HG02759 (cell line): Measurements from ENCODE around the gene FARSA.
A peak's percentile ranks its signal among the peaks of the same experiment; 100 is the strongest.
"Not testable (repeated sequence)": the region's sequence is repeated elsewhere in the genome, so short reads cannot be mapped to it uniquely, and the experiment has no call there.

Experiments used
- ATAC-seq: cut with Tn5 transposase; IDR thresholded peaks from one replicate; pipeline ENCODE4 v1.9.1; 2021; ENCODE audit warnings: mild to moderate bottlenecking, moderate library complexity; ENCODE audit not compliant: unreplicated experiment

FARSA gene

DNA sequence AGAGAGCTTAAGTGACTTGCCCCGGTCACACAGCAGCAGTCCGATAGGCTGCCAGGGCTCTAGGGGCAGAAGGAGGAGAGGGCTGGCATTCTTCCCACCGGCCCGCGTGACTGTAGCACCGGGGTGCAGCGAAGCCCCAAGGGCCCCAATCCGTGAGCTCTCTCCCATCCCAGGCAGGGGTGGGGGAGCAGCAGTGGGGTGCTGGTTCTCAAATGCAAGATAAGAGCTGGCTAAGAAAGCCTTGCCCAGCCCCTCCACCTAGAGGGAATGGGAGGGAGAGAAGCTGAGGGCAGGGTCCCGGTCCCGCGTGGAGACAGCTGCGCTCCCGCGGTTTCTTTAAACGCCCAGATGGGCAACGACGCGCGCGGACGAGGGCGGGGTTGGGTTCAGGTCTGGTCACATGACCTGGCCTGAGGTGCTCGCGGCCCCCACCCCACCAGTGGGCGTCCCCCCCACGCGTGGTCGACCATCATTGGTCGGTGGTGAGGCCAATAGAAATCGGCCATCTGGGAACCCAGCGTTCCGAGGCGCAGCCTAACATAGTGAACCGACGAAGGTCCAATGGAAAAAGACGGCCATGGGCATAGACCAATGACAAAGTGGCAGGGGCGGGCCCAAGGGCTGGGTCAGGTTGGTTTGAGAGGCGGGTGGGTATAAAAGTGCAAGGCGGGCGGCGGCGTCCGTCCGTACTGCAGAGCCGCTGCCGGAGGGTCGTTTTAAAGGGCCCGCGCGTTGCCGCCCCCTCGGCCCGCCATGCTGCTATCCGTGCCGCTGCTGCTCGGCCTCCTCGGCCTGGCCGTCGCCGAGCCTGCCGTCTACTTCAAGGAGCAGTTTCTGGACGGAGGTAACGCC lies 4.6 kb upstream of the FARSA start, which contains the start of gene CALR:
Gene CALR, plus strand, starts transcription at position 683 of the 852 bp plus-strand sequence. Its CDS starts 71 bp downstream, at position 754.
- peak; percentile 84 for ATAC-seq

DNA sequence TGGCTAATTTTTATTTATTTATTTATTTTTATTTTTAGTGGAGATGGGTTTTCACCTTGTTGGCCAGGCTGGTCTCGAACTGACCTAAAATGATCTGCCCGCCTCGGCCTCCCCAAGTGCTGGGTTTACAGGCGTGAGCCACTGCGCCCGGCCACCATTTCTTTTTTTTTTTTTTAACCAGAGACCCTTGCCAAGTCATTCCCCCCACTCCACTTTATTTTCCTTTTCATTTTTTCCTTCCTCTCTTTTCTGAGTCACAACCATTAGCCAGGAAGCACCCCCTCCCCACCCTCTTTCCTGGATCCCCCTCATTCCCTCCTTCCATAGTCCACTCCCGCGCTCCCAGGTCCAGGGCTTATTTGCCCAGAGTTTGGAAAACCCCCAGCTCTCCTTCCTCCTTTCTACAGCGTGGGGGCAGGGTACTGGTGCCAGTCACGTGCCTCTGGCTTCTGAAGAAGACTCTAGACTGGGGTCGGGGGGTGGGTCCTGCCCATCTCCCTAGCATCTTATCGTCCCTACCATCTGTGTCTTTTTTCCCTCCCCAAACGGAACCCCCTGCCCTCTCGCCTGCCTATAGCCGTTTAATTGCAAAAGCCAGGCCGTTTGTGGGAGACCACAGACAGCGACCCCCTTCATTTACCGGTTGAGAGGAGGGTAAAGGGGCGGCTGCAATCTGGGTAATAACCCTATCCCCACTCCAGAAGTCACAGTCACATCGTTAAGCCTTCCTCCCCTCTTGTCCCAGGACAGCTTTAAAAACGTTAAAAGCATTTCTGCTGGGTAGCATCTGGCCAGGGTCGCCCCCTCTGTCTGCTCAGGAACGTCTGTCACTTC lies 3.8 kb upstream of the FARSA start:
- no peak for ATAC-seq

DNA sequence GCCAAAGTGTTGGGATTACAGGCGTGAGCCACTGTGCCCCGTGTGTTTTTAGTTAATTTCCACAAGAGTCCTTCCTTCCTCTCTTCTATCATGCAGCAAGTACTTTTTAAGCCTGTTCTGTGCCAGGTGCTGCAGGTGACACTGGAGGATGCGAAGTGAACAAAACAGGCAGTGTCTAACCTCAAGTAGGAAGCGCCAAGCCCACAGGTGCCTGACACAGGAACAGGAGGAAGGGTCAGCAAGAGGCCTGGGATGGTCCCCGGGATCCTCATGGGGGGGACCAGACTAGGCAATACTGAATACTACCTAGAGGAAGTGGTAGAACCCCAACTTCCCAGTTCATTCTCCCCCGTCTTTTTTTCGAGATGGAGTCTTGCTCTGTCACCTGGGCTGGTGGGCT lies 3.1 kb upstream of the FARSA start:
- ATAC-seq: no peak

DNA sequence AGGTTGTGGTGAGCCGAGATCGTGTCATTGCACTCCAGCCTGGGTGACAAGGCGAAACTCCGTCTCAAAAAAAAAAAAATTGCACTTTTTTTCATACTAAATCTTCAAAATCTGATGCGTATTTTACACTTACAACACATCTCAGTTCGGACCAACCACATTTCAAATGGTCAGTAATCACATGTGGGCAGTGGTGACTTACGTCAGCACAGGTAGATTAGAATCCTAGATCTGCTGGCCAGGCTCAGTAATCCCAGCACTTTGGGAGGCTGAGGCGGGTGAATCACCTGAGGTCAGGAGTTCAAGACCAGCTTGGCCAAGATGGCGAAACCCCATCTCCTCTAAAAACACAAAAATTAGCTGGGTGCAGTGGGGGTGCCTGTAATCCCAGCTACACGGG lies 1.6 kb upstream of the FARSA start:
- ATAC-seq: no peak

DNA sequence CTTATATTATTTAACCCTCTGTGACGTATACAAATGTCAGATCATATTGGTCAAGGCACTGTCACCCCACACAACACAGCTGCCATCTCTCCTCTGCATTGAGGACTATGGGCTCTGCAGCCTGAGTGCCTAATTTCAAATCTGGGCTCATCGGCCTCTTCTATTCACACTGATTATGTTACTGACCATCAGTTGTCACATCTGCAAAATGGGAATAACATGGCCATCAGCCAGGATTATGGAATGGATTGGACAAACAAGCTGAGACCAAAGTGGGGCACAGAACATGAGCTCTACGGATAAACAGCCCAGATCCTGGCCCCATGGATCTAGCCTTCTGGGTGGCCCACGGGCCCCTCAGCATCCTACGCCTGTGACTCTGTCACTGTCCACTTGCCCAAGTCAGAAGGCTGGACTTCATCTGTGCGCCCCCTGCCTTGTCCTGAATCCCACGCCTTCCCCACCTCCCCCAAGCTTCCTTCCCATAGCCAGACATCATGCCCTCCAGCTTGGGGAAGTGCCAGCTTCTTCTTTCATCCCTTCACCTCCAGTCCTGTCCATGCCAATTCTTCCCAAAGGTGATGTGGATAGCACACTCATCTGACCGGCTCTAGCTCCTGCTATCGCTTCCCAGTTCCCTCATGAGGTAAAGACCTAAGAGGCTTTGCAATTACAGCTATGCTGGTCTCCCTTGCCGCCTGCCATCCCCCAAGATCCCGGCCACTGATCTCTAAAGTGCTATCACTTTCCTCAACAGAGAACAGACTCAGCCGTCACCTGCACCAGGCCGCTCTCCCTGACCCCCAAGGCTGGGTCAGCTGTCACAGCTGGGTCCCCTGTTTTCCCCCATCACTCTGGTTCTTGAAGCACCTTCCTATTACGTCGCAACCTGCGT lies 872 bp downstream of the FARSA start:
- peak; percentile 7 for ATAC-seq

DNA sequence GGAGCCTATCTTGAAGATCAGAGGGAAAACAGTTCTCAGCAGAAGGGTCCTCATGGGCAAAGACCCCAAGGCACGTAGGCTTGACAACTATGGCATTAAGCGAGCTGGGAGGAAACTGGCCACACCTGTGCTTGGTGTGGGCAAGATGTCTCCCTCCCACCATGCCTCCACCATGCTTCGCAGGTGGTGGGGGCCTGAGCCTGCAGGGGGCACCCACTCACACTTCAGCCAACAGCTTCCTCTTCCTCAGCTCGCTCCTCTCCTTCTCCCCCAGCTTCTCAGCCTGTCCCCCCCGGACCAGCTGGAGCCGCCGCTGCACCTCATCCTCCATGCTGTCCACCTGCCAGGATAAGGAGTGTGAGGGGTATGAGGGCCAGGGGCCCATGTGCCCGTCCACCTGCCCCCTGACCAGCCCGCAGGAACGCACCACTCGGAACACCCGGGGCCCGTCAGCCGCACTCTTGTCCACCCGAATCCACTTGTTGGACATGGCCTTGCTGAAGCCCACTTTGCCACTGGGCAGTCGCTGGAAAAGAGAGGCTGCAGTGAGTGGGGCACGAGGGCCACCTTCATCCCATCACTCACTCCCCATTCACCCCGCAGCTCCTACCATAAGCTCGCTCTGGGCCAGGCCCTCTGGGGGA lies 3.4 kb downstream of the FARSA start:
- no peak for ATAC-seq

DNA sequence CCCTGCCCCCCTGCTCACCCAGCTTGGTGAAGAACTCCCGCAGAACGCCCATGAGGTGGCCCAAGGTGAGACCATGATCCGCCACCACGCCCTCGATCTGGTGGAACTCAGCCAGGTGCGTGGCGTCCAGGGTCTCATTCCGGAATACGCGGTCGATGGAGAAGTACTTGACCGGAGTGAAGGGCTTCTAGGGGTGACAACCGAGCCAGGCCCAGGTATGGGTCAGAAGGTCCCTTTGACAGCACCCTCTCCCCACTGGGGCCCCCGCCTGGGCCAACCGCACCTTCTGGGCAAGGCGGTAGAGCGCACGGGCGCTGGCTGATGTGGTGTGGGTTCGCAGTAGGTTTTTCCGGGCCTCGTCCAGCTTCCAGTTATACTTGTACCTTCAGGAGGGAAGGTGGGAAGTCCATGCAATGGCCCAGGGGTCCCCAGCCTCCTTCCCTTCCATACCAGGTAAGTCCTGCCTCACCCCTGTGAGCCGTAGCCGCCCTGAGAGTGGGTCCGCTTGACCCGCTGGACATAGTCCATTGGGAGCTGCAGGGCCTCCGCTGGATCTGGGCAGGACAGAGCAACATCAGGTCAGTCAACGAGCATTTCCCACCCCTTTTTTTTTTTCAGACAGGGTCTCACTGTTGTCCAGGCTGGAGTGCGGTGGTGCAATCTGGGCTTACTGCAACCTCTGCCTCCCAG lies 8.7 kb downstream of the FARSA start:
- no peak for ATAC-seq

DNA sequence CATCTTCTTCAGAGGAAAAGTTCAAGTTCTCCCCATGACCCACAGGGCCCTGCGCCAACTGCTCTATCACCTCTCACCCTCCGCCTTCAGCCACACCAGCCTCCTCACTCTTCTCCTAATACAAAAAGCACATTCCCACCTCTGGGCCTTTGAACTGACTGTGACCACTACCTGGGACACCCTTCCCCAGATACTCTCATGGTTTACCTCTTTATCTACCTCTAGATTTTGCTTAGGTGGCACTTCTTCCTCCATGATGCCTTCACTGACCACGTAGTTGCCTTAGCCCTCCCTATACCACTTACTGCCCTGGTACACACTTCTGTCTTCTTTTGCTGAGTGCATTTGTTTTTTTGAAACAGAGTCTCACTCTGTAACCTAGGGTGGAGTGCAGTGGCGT lies 10.6 kb downstream of the FARSA start:
- ATAC-seq: no peak

DNA sequence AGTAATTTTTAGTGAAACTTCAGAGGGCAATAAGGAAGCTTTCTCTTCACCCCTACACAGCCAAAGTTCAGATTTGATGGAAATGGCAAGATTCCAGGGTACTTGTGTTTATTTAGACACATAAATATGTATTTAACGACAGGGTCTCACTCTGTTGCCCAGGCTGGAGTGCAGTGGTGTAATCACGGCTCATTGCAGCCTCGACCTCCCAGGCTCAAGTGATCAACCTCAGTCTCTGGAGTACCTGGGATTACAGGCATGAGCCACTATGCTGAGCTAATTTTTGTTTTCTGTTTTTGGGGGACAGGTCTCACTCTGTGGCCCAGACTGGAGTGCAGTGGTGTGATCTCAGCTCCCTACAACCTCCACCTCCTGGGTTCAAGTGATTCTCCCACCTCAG lies 12.5 kb downstream of the FARSA start:
- ATAC-seq: no peak

DNA sequence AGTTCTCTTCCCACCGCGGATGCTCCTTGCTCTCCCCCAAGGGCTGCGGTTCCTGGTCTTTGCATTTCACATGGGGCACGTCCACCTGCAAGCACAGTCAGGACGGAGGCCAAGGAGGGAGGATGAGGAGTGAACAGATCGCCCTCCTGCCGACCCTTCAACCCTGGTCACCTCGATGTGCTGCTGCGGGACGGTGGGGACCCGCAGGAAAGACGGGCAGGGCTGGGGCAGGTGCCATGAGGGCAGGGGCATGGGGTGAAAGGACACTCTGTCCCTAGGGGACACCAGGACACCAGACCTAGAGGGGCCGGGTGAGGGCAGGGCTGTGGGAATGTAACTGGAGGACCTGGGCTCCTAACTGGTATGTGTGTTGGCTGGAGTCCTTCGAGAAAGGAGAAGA lies 15.3 kb downstream of the FARSA start:
- no peak for ATAC-seq

DNA sequence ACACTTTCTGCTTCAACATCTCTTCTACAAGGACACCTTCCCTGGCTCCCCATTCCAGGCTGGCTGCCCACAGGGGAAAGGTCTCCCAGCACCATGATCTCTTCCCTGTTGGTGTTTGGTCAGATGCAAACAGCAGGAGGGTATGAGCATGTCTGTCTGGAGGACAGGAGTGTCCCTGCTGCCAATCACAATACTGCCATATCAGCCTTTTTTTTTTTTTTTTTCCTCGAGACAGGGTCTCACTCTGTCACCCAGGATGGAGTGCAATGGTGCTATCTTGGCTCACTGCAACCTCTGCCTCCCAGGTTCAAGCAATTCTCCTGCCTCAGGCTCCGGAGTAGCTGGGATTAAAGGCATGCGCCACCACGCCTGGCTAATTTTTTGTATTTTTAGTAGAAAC lies 17.7 kb downstream of the FARSA start:
- not testable (repeated sequence) for ATAC-seq

DNA sequence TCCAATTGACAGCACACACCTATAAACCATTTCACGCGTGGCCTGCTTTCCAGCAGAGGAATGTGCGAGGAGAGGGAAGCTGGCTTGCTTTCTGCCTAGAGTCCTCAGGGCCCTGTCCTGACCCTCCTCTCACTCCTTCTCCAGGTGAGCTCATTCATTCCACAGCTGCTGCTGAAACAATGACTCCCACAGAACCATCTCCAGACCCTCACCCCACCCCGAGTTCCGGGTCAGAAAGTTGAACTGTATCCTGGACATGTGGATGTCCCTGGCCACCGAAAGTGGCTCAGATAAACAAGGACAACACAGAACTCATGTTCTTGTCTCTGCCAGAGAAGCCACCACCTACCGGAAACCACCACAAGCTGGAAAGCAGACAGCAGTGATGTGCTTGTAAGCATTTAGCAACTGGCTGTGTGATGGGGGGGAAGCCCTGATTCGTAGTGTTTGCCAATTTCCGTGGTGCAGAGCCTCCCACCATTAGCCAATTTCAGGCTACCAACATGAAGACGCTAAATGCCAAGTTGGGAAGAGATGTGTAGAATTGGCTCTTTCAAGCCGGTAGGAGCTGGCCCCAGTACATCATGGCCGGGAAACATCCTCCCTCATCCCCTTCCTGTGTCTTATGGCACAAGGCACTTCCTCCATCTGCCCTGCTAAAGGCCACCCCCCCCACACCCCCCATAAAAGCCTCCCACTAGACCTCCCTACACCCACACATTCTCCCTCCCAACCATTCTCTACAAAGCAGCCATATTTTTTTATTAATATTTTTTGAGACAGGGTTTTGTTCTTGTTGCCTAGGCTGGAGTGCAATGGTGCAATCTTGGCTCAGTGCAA lies 19.4 kb downstream of the FARSA start:
- no peak for ATAC-seq

DNA sequence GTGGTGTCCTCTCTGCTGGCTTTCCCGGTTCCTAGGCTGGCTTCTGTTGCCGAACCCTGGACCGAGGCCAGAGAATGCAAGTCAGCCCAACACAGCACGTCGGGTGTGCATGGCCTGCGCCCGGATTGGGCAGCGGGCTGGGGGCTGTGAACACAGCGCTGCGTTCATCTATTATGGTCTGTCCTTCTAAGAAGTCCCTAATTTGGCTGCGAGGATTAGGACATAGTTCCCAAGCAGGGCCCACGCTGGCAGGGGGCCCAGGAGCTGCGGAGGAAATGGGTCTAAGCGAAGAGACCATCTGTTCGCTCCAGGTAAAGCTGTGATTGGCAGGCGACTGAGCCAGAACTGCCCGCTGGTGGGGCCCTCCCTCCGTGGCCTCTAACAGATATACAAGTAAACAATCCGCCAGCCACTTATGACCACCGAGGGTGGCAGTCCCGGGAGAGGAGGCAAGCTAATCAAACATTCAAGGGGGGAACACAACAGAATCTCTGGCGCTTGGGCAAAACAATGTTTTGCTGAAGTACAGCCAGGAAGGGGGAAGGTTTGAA lies 20.4 kb downstream of the FARSA start:
- ATAC-seq: no peak

DNA sequence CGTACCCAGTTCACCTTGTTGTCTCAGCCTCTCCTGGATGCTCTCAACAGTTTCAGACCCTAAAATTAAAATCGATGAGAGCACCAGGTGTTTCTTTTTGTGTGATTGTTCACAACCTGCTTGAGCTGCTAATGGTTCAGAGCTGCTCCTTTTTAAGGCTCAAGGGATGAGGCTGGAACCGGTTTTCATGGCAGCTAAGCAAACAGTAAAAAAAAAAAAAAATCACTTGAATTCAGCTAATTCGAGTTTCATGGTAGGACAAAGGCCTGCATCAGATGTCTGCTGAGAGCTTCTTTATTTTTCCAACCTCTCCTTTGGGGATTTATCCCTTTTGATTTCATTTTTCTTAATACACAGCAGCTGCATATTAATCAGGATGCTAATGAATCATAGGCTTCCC lies 20.9 kb downstream of the FARSA start:
- ATAC-seq: no peak

DNA sequence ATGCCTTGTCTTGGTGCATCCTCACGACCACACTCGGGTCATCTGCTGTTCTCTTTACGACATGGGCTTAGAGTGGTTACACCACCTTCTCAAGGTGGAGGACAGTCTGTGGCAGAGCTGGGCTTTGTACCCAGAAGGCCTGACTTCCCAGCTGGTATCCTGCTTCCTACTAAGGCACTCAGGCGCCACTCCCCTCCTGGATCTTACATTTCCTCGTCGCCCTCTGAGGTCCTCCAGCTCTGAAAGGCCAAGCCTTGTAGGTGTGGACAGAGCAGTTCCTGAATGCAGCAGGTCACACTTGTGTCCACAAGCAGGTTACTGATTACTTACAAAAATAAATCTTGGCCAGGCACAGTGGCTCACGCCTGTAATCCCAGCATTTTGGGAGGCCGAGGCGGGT lies 26.3 kb downstream of the FARSA start:
- no peak for ATAC-seq

DNA sequence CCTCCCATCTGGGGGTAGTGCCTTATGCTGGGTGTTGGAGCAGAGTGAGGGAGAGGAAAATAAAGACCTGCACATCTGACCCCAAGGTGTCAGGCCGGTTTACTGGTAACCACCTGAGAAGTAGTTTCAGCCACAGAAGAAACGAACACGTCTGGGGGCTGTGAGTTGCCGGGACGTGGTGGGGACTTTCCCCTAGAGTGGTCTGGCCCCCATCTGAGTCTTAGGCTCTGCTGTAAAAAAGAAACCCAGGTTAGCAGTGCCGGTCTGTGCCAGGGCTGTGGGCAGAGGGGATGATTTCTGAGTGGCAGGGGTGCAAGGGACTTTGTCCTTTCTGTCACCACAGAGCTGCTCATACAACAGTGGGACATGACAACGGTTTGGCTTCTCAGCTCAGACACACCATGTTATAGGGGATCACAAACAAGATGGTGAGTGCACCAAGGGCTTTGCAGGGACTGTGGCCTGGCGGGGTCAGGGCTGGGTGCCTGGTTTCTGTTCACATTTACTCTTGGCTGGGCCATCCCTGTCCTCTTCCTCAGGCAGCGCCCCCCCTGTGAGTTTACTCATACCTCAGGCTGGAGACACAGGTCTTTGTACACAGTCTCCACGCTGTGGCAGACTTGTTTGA lies 33.5 kb downstream of the FARSA start:
- peak; percentile 75 for ATAC-seq

DNA sequence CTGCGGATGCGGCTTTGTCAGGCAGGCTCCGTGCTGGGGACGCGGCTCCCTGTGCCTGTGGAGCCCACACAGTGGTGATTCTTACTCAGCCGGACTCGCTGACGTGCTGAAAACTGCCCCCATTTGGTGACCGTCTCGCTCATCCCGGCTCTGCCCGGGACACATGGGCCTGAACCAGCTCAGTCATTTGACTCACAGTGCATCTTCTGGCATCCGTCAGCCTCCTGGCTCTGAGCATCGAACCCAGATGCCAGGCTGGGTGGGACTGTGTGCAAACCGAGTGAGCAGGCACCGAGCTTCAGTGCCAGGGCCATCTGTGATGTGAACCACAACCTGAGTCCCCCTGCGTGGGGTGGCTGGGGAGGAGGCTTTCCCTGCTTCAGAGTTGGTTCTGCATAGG lies 37.1 kb downstream of the FARSA start:
- ATAC-seq: no peak

DNA sequence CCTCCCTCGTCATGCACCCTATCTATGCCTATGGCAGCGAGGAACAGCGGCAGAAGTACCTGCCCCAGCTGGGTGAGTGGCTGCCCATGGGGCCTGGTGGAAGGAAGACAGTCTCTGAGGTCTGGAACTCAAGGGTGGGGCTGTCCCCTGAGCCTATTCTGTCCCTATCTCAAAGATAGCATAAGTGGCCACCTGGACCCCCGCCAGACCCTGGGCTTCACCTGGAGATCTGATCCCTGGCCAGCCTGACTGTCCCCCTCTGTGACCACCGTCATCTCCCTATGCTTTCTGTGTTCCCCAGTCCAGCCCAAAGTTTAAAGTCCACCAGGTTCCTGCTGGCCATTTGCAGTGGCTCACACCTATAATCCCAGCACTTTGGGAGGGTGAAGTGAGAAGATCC lies 39.9 kb downstream of the FARSA start:
- ATAC-seq: no peak
